Osteocyte (in vitro differentiated cells): ENCODE results near the gene DOCK2. TPM values are rescaled to one million over a fixed set of nuclear protein-coding genes. Genes with fewer than 3 reads are reported as not detected.
"Not testable (repeated sequence)": the region's sequence is repeated elsewhere in the genome, so short reads cannot be mapped to it uniquely, and the experiment has no call there.

ENCODE experiments used
- DNase-seq: peaks from one replicate; pipeline ENCODE4 v3.0.0; 2021; ENCODE audit warnings: mixed read lengths; ENCODE audit not compliant: unreplicated experiment; ENCODE audit errors: extremely low spot score
- H3K27ac Mint-ChIP-seq: one replicate; pipeline ENCODE4 v1.8.0; 2021; ENCODE audit warnings: mild to moderate bottlenecking, mixed read lengths; ENCODE audit not compliant: unreplicated experiment
- H3K27me3 Mint-ChIP-seq: one replicate; pipeline ENCODE4 v1.8.0; 2021; ENCODE audit warnings: mixed read lengths; ENCODE audit not compliant: unreplicated experiment
- H3K36me3 Mint-ChIP-seq: one replicate; pipeline ENCODE4 v1.8.0; 2021; ENCODE audit warnings: mixed read lengths; ENCODE audit not compliant: unreplicated experiment
- H3K4me1 Mint-ChIP-seq: one replicate; pipeline ENCODE4 v1.8.0; 2021; ENCODE audit warnings: mixed read lengths; ENCODE audit not compliant: unreplicated experiment
- H3K4me3 Mint-ChIP-seq: one replicate; pipeline ENCODE4 v1.8.0; 2021; ENCODE audit warnings: mild to moderate bottlenecking, moderate library complexity, mixed read lengths; ENCODE audit not compliant: unreplicated experiment
- H3K9me3 Mint-ChIP-seq: one replicate; pipeline ENCODE4 v1.8.0; 2021; ENCODE audit warnings: mixed read lengths; ENCODE audit not compliant: unreplicated experiment
- CTCF ChIP-seq: fragments of 200-600 bp; sonication (generic); IDR thresholded peaks from 2 replicates; pipeline ENCODE4 v1.5.0; 2021; ENCODE audit warnings: antibody characterized with exemption, mild to moderate bottlenecking, moderate library complexity
- total RNA-seq: library from RNA; stranded (reverse); gene quantifications from 2 replicates; pipeline ENCODE4 v1.2.1, GENCODE V29; 2021

DOCK2 gene
- total RNA-seq, 1 donor from 2014 or later: 11.6 TPM

- H3K9me3 Mint-ChIP-seq: no peaks in the 10 kb centered on the region
- H3K4me1 Mint-ChIP-seq: peaks cover 10% of the 10 kb centered on the region
- H3K27me3 Mint-ChIP-seq: no peaks in the 10 kb centered on the region
- TF ChIP-seq CTCF: no peak
- H3K36me3 Mint-ChIP-seq: no peaks in the 10 kb centered on the region
- no peak overlapping the region for H3K27ac Mint-ChIP-seq
- no peak for DNase-seq
- no peak overlapping the region for H3K4me3 Mint-ChIP-seq
Measured at GRCh38 chr5:169653091-169653490, 16.0 kb downstream of the DOCK2 start.

DNA sequence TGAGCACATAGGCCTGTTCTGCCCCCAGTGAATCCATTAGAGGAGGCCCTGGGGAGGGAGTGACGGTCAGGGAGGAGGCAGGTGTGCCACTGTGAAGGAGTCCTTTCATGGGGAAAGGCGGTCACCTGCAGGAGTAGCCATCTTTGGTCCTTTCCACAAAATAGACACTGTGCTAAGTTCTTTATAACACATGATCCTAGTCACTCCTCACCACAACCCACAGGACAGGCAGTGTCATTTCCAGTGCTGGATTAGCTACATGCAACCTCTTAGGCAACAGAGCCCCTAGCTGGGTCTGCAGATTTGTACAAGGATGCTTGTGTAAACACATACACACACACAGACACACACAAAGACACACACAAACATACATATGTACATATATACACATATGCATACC lies 18.3 kb downstream of the DOCK2 start:
- H3K4me1 Mint-ChIP-seq: peaks cover 10% of the 10 kb centered on the region
- H3K4me3 Mint-ChIP-seq: no peak overlapping the region
- no peaks in the 10 kb centered on the region for H3K36me3 Mint-ChIP-seq

GRCh38 chr5:169656125-169656901 lies 19.2 kb downstream of the DOCK2 start:
- Mint-ChIP-seq H3K36me3 (no peaks in the 10 kb centered on the region), H3K9me3 (no peaks in the 10 kb centered on the region), H3K4me1 (peaks cover 2% of the 10 kb centered on the region), H3K27ac (no peak overlapping the region), H3K27me3 (no peaks in the 10 kb centered on the region), H3K4me3 (no peak overlapping the region)
- no peak for TF ChIP-seq CTCF
- DNase-seq: no peak

More for the DNA sequence above, 18.3 kb downstream of the DOCK2 start:
- DNase-seq: no peak
- Mint-ChIP-seq H3K9me3 (no peaks in the 10 kb centered on the region), H3K27me3 (no peaks in the 10 kb centered on the region), H3K27ac (no peak overlapping the region)
- TF ChIP-seq CTCF: no peak

DNA sequence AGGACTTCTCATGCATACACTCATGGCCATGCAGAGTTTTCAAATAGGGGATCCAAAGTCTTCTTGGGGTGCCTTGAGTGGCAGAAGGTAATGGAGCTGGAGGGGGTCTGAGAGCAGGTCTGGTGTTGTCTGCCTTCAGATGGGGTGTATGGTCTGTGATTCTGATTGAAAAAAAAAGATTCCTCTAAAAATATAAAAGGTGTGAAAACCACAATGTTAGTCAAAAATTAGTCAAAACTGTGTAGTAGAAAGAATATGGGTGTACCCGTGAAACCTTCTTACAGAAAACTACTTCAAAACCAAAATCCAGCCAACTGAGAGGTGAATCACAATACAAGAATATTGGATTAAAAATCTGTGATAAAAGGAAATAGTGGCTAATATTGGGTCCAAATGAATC lies 20.1 kb downstream of the DOCK2 start:
- no peak for DNase-seq
- Mint-ChIP-seq H3K9me3 (no peaks in the 10 kb centered on the region), H3K27ac (no peak overlapping the region), H3K4me3 (no peak overlapping the region), H3K36me3 (no peaks in the 10 kb centered on the region), H3K27me3 (no peaks in the 10 kb centered on the region), H3K4me1 (no peaks in the 10 kb centered on the region)
- TF ChIP-seq CTCF: no peak

- not testable (repeated sequence) for H3K27ac Mint-ChIP-seq, H3K36me3 Mint-ChIP-seq, DNase-seq, H3K4me1 Mint-ChIP-seq, H3K27me3 Mint-ChIP-seq, H3K4me3 Mint-ChIP-seq
- peaks cover 15% of the 10 kb centered on the region for H3K9me3 Mint-ChIP-seq
Measured at GRCh38 chr5:169662451-169662850, 25.4 kb downstream of the DOCK2 start.
